Uterus (tissue), 4 donors: ENCODE results near the gene GRID2. TPM values are rescaled to one million over a fixed set of nuclear protein-coding genes. Genes with fewer than 3 reads are reported as not detected.
A peak's percentile ranks its signal among the peaks of the same experiment; 100 is the strongest.

Source experiments
- DNase-seq, 2 donors: peaks; one replicate each; pipeline ENCODE4 v3.0.0-alpha.2; 2019 to 2020
- H3K27ac ChIP-seq, 2 donors: fragments of 200-600 bp; sonication (generic); 1 replicate in 1 of 2; 2 replicates in 1 of 2; pipeline ENCODE4 v1.5.1; 2016 to 2018
- H3K27me3 ChIP-seq, 2 donors: fragments of 200-600 bp; sonication (generic); one replicate each; pipeline ENCODE4 v1.5.1; 2018 to 2019; ENCODE audit warnings: control low read depth in 1 of 2
- H3K36me3 ChIP-seq, 2 donors: fragments of 200-600 bp; sonication (generic); one replicate each; pipeline ENCODE4 v1.5.1; 2019; ENCODE audit warnings: control low read depth in 1 of 2
- H3K4me1 ChIP-seq, 2 donors: fragments of 200-600 bp; sonication (generic); one replicate each; pipeline ENCODE4 v1.5.1; 2018 to 2019; ENCODE audit warnings: control low read depth in 1 of 2
- H3K4me3 ChIP-seq, 2 donors: fragments of 200-600 bp; sonication (generic); 1 replicate in 1 of 2; 2 replicates in 1 of 2; pipeline ENCODE4 v1.5.1; 2018 to 2019; ENCODE audit warnings: mild to moderate bottlenecking in 1 of 2
- H3K9me3 ChIP-seq, 2 donors: fragments of 200-600 bp; sonication (generic); one replicate each; pipeline ENCODE4 v1.5.1; 2019; ENCODE audit warnings: control low read depth in 1 of 2
- CTCF ChIP-seq, 4 experiments: fragments of 200-600 bp in 2 of 4; fragments of 450-650 bp in 2 of 4; sonication (generic) in 2 of 4; IDR thresholded peaks; one replicate each; pipeline ENCODE4 v1.5.1; 2016 to 2019; ENCODE audit warnings: antibody characterized with exemption in 4 of 4, mild to moderate bottlenecking in 2 of 4, moderate library complexity in 1 of 4
- POLR2A ChIP-seq, 2 donors: fragments of 450-650 bp; IDR thresholded peaks; one replicate each; pipeline ENCODE4 v1.6.1; 2016; ENCODE audit warnings: antibody characterized with exemption in 2 of 2, mild to moderate bottlenecking in 1 of 2, moderate library complexity in 1 of 2
- intact Hi-C: fragments of 100-400 bp; cut with DNase I; formaldehyde crosslinking; loops from one replicate; pipeline ENCODE4 v1.15.1; 2023; ENCODE audit warnings: low total_unique reads
- total RNA-seq, 4 donors: library from RNA; depleted of rRNA in 3 of 4; stranded (reverse); fragments of >200 nt in 3 of 4; gene quantifications; one replicate each; pipeline versions ENCODE4 v1.1.0 to v1.2.4, GENCODE V29; 2014 to 2023
- donor health status: DM: yes; HTN: yes; CAD: no.

GRID2 gene
- total RNA-seq, 4 donors from 2014 or later = 0.27 to 33.3 (median 0.59) TPM; not detected in 1

- no peak for DNase-seq
Measured at GRCh38 chr4:92305878-92306520, 2.2 kb downstream of the GRID2 start.

GRCh38 chr4:92307181-92307580 is 3.4 kb downstream of the GRID2 start:
- Histone ChIP-seq H3K4me3 (no peak overlapping the region), H3K36me3 (no peaks in the 10 kb centered on the region), H3K27ac (no peak overlapping the region), H3K9me3 (no peaks in the 10 kb centered on the region), H3K27me3 (peaks cover 0 to 33% of the 10 kb centered on the region in 2 donors), H3K4me1 (peaks cover 0 to 14% of the 10 kb centered on the region in 2 donors)
- DNase-seq = no peak
- TF ChIP-seq POLR2A (IDR thresholded peaks at IDR 0.05) (no peak), CTCF (IDR thresholded peaks at IDR 0.05) (no peak)
- intact Hi-C loops = no loop called here

More at GRCh38 chr4:92305878-92306520, 2.2 kb downstream of the GRID2 start:
- Histone ChIP-seq H3K4me1 (peaks cover 0 to 14% of the 10 kb centered on the region in 2 donors), H3K4me3 (peak overlapping the region in 1 of 2 donors; percentile 13), H3K27ac (no peak overlapping the region), H3K36me3 (no peaks in the 10 kb centered on the region), H3K9me3 (no peaks in the 10 kb centered on the region), H3K27me3 (peaks cover 0 to 37% of the 10 kb centered on the region in 2 donors)
- TF ChIP-seq POLR2A (IDR thresholded peaks at IDR 0.05) (no peak), CTCF (IDR thresholded peaks at IDR 0.05) (no peak)
- intact Hi-C loops = no loop called here

GRCh38 chr4:92307866-92308265 is 4.1 kb downstream of the GRID2 start:
- Histone ChIP-seq H3K36me3 (no peaks in the 10 kb centered on the region), H3K27ac (no peak overlapping the region), H3K4me1 (peaks cover 0 to 14% of the 10 kb centered on the region in 2 donors), H3K4me3 (no peak overlapping the region), H3K27me3 (peaks cover 0 to 28% of the 10 kb centered on the region in 2 donors), H3K9me3 (no peaks in the 10 kb centered on the region)
- TF ChIP-seq CTCF (IDR thresholded peaks at IDR 0.05) (no peak), POLR2A (IDR thresholded peaks at IDR 0.05) (no peak)
- no peak for DNase-seq
- intact Hi-C loops = no loop called here

GRCh38 chr4:92317047-92317446 is 13.3 kb downstream of the GRID2 start:
- intact Hi-C loops = no loop called here
- H3K9me3 ChIP-seq = no peaks in the 10 kb centered on the region
- H3K4me1 ChIP-seq = no peaks in the 10 kb centered on the region
- H3K27ac ChIP-seq = no peak overlapping the region
- H3K4me3 ChIP-seq = no peak overlapping the region
- TF ChIP-seq CTCF (IDR thresholded peaks at IDR 0.05) (no peak), POLR2A (IDR thresholded peaks at IDR 0.05) (no peak)
- DNase-seq = no peak
- no peaks in the 10 kb centered on the region for H3K36me3 ChIP-seq
- H3K27me3 ChIP-seq = no peaks in the 10 kb centered on the region

GRCh38 chr4:92328095-92328494 is 24.3 kb downstream of the GRID2 start:
- no peak for DNase-seq
- Histone ChIP-seq H3K4me1 (no peaks in the 10 kb centered on the region), H3K36me3 (no peaks in the 10 kb centered on the region), H3K27me3 (no peaks in the 10 kb centered on the region), H3K27ac (no peak overlapping the region), H3K9me3 (no peaks in the 10 kb centered on the region), H3K4me3 (no peak overlapping the region)
- TF ChIP-seq CTCF (IDR thresholded peaks at IDR 0.05) (no peak), POLR2A (IDR thresholded peaks at IDR 0.05) (no peak)
- intact Hi-C loops = no loop called here
